Measurements from ENCODE around the gene FKBP8.
A peak's percentile ranks its signal among the peaks of the same experiment; 100 is the strongest.
"Not testable (repeated sequence)": the region's sequence is repeated elsewhere in the genome, so short reads cannot be mapped to it uniquely, and the experiment has no call there.

FKBP8 gene

GRCh38 chr19:18542941-18543813 lies at the start of gene FKBP8:
FKBP8 (minus strand) TSS chr19:18543573; CDS start chr19:18541970, 1,603 bp downstream.
- Histone ChIP-seq H3K27ac (peak within 1 kb of the TSS; percentile 95), H3K4me1 (ENCODE audit: control insufficient read depth in 1 of 2, insufficient read depth in 1 of 2, low read depth in 1 of 2, low read length in 1 of 2) (peaks cover 41 to 42% of the 10 kb centered on the region in 2 experiments), H3K27me3 (no peaks in the 10 kb centered on the region), H3K4me3 (ENCODE audit: low read depth in 1 of 2, low read length in 1 of 2) (peak within 1 kb of the TSS; percentile 73 to 82), H3K9me3 (no peaks in the 10 kb centered on the region), H3K36me3 (peaks cover 38% of the 10 kb centered on the region)
- TF ChIP-seq CTCF (IDR thresholded peaks at IDR 0.05), result no peak

GRCh38 chr19:18592732-18593131 lies 49.4 kb upstream of the FKBP8 start:
- not testable (repeated sequence) for H3K27ac ChIP-seq
- peaks cover 37 to 40% of the 10 kb centered on the region in 2 experiments for H3K4me1 ChIP-seq (ENCODE audit: control insufficient read depth in 1 of 2, insufficient read depth in 1 of 2, low read depth in 1 of 2, low read length in 1 of 2)

GRCh38 chr19:18591735-18592385 lies 48.5 kb upstream of the FKBP8 start:
- Histone ChIP-seq H3K27ac (no peak overlapping the region), H3K27me3 (peaks cover 42% of the 10 kb centered on the region), H3K4me1 (ENCODE audit: control insufficient read depth in 1 of 2, insufficient read depth in 1 of 2, low read depth in 1 of 2, low read length in 1 of 2) (peaks cover 34 to 38% of the 10 kb centered on the region in 2 experiments), H3K36me3 (no peaks in the 10 kb centered on the region), H3K4me3 (ENCODE audit: low read depth in 1 of 2, low read length in 1 of 2) (no peak overlapping the region), H3K9me3 (no peaks in the 10 kb centered on the region)
- no peak for TF ChIP-seq CTCF (IDR thresholded peaks at IDR 0.05)

More at GRCh38 chr19:18592732-18593131, 49.4 kb upstream of the FKBP8 start:
- H3K9me3 ChIP-seq; H3K4me3 ChIP-seq (ENCODE audit: low read depth in 1 of 2, low read length in 1 of 2); H3K36me3 ChIP-seq: not testable (repeated sequence)
- peaks cover 49% of the 10 kb centered on the region for H3K27me3 ChIP-seq

GRCh38 chr19:18590273-18591272 lies 47.2 kb upstream of the FKBP8 start:
- TF ChIP-seq CTCF (IDR thresholded peaks at IDR 0.05), result no peak
- H3K4me3 ChIP-seq (ENCODE audit: low read depth in 1 of 2, low read length in 1 of 2), result peak overlapping the region in 1 of 2 experiments; percentile 91
- no peaks in the 10 kb centered on the region for H3K9me3 ChIP-seq
- peaks cover 33 to 34% of the 10 kb centered on the region in 2 experiments for H3K4me1 ChIP-seq (ENCODE audit: control insufficient read depth in 1 of 2, insufficient read depth in 1 of 2, low read depth in 1 of 2, low read length in 1 of 2)
- no peaks in the 10 kb centered on the region for H3K36me3 ChIP-seq
- H3K27me3 ChIP-seq, result peaks cover 29% of the 10 kb centered on the region
- H3K27ac ChIP-seq, result no peak overlapping the region

- Histone ChIP-seq H3K4me1 (ENCODE audit: control insufficient read depth in 1 of 2, insufficient read depth in 1 of 2, low read depth in 1 of 2, low read length in 1 of 2) (peaks cover 28 to 29% of the 10 kb centered on the region in 2 experiments), H3K4me3 (ENCODE audit: low read depth in 1 of 2, low read length in 1 of 2) (peak overlapping the region; percentile 91 to 94), H3K27ac (peak overlapping the region; percentile 87), H3K9me3 (no peaks in the 10 kb centered on the region), H3K36me3 (no peaks in the 10 kb centered on the region), H3K27me3 (peaks cover 20% of the 10 kb centered on the region)
- TF ChIP-seq CTCF (IDR thresholded peaks at IDR 0.05), result peak; percentile 47
Measured at GRCh38 chr19:18589380-18590272, 46.3 kb upstream of the FKBP8 start.
